Stomach smooth muscle (tissue), 2 donors: ENCODE data around the gene ANK2.

Source experiments
- H3K27ac ChIP-seq: one replicate; pipeline ENCODE4 v1.7.0; 2013; ENCODE audit warnings: mild to moderate bottlenecking, low read length, inconsistent platforms
- H3K27me3 ChIP-seq, 2 donors: one replicate each; pipeline ENCODE4 v1.7.0; 2013; ENCODE audit warnings: low read length in 2 of 2; ENCODE audit not compliant: insufficient read depth in 2 of 2, control insufficient read depth in 1 of 2
- H3K36me3 ChIP-seq, 2 donors: one replicate each; pipeline ENCODE4 v1.7.0; 2013; ENCODE audit warnings: low read length in 2 of 2; ENCODE audit not compliant: control insufficient read depth in 2 of 2, insufficient read depth in 2 of 2
- H3K4me1 ChIP-seq: one replicate; pipeline ENCODE4 v1.7.0; 2013; ENCODE audit warnings: low read length; ENCODE audit not compliant: control insufficient read depth, insufficient read depth
- H3K4me3 ChIP-seq, 2 donors: one replicate each; pipeline ENCODE4 v1.7.0; 2013; ENCODE audit warnings: low read length in 2 of 2
- H3K9ac ChIP-seq, 2 donors: one replicate each; pipeline ENCODE4 v1.7.0; 2013; ENCODE audit warnings: low read length in 2 of 2, mild to moderate bottlenecking in 1 of 2
- H3K9me3 ChIP-seq, 2 donors: one replicate each; pipeline ENCODE4 v1.7.0; 2013; ENCODE audit warnings: low read length in 2 of 2; ENCODE audit not compliant: control insufficient read depth in 2 of 2
- donor health status: healthy.
- donor health status: Pancreatic carcinoma.

The ANK2 gene

GRCh38 chr4:113116414-113117357, 67.2 kb downstream of the ANK2 start:
- peak overlapping the region; percentile 52 to 54 for H3K4me3 ChIP-seq
- no peak overlapping the region for H3K27ac ChIP-seq
- H3K9ac ChIP-seq = peak overlapping the region in 1 of 2 donors; percentile 36
- H3K4me1 ChIP-seq = no peaks in the 10 kb centered on the region
- no peaks in the 10 kb centered on the region for H3K9me3 ChIP-seq
- no peaks in the 10 kb centered on the region for H3K27me3 ChIP-seq
- no peaks in the 10 kb centered on the region for H3K36me3 ChIP-seq

- H3K4me1 ChIP-seq = no peaks in the 10 kb centered on the region
- no peaks in the 10 kb centered on the region for H3K36me3 ChIP-seq
- H3K27me3 ChIP-seq = no peaks in the 10 kb centered on the region
- no peak overlapping the region for H3K4me3 ChIP-seq
- no peak overlapping the region for H3K9ac ChIP-seq
- H3K27ac ChIP-seq = no peak overlapping the region
- H3K9me3 ChIP-seq = no peaks in the 10 kb centered on the region
Measured at GRCh38 chr4:113117358-113117702, 67.9 kb downstream of the ANK2 start.

- Histone ChIP-seq H3K4me3 (no peak overlapping the region), H3K27me3 (no peaks in the 10 kb centered on the region), H3K4me1 (no peaks in the 10 kb centered on the region), H3K9me3 (no peaks in the 10 kb centered on the region), H3K27ac (no peak overlapping the region), H3K9ac (no peak overlapping the region), H3K36me3 (no peaks in the 10 kb centered on the region)
Measured at GRCh38 chr4:113122066-113122465, 72.6 kb downstream of the ANK2 start.

- H3K36me3 ChIP-seq = no peaks in the 10 kb centered on the region
- H3K4me3 ChIP-seq = no peak overlapping the region
- no peaks in the 10 kb centered on the region for H3K9me3 ChIP-seq
Measured at GRCh38 chr4:113125418-113125817, 76.0 kb downstream of the ANK2 start.

GRCh38 chr4:113131136-113131535, 81.7 kb downstream of the ANK2 start:
- no peaks in the 10 kb centered on the region for H3K27me3 ChIP-seq
- no peaks in the 10 kb centered on the region for H3K9me3 ChIP-seq
- no peaks in the 10 kb centered on the region for H3K4me1 ChIP-seq
- no peak overlapping the region for H3K27ac ChIP-seq
- H3K9ac ChIP-seq = no peak overlapping the region
- no peaks in the 10 kb centered on the region for H3K36me3 ChIP-seq
- no peak overlapping the region for H3K4me3 ChIP-seq

More at GRCh38 chr4:113125418-113125817, 76.0 kb downstream of the ANK2 start:
- Histone ChIP-seq H3K27ac (no peak overlapping the region), H3K4me1 (no peaks in the 10 kb centered on the region), H3K27me3 (no peaks in the 10 kb centered on the region), H3K9ac (no peak overlapping the region)

GRCh38 chr4:113131621-113132020, 82.2 kb downstream of the ANK2 start:
- Histone ChIP-seq H3K4me3 (no peak overlapping the region), H3K27ac (no peak overlapping the region), H3K27me3 (no peaks in the 10 kb centered on the region), H3K9me3 (no peaks in the 10 kb centered on the region), H3K4me1 (no peaks in the 10 kb centered on the region), H3K36me3 (no peaks in the 10 kb centered on the region), H3K9ac (no peak overlapping the region)

- Histone ChIP-seq H3K9me3 (no peaks in the 10 kb centered on the region), H3K4me1 (peaks cover 6% of the 10 kb centered on the region), H3K27ac (no peak overlapping the region), H3K4me3 (no peak overlapping the region), H3K36me3 (no peaks in the 10 kb centered on the region), H3K27me3 (no peaks in the 10 kb centered on the region), H3K9ac (no peak overlapping the region)
Measured at GRCh38 chr4:113141901-113142346, 92.5 kb downstream of the ANK2 start.

GRCh38 chr4:113142351-113142750, 92.9 kb downstream of the ANK2 start:
- Histone ChIP-seq H3K4me1 (peaks cover 6% of the 10 kb centered on the region), H3K27ac (no peak overlapping the region), H3K9me3 (no peaks in the 10 kb centered on the region), H3K27me3 (no peaks in the 10 kb centered on the region), H3K36me3 (no peaks in the 10 kb centered on the region), H3K4me3 (no peak overlapping the region), H3K9ac (no peak overlapping the region)

GRCh38 chr4:113144091-113144490, 94.6 kb downstream of the ANK2 start:
- Histone ChIP-seq H3K4me1 (peaks cover 6% of the 10 kb centered on the region), H3K36me3 (no peaks in the 10 kb centered on the region), H3K27ac (no peak overlapping the region), H3K9me3 (no peaks in the 10 kb centered on the region), H3K27me3 (no peaks in the 10 kb centered on the region), H3K9ac (no peak overlapping the region), H3K4me3 (no peak overlapping the region)

- no peaks in the 10 kb centered on the region for H3K9me3 ChIP-seq
- no peak overlapping the region for H3K9ac ChIP-seq
- H3K36me3 ChIP-seq = no peaks in the 10 kb centered on the region
- no peaks in the 10 kb centered on the region for H3K27me3 ChIP-seq
- H3K27ac ChIP-seq = no peak overlapping the region
- H3K4me1 ChIP-seq = peaks cover 6% of the 10 kb centered on the region
- H3K4me3 ChIP-seq = peak overlapping the region in 1 of 2 donors; percentile 60
Measured at GRCh38 chr4:113145147-113145518, 95.7 kb downstream of the ANK2 start.
